ENCODE results near the gene HPGD.

- TF ChIP-seq, protein P1, sequence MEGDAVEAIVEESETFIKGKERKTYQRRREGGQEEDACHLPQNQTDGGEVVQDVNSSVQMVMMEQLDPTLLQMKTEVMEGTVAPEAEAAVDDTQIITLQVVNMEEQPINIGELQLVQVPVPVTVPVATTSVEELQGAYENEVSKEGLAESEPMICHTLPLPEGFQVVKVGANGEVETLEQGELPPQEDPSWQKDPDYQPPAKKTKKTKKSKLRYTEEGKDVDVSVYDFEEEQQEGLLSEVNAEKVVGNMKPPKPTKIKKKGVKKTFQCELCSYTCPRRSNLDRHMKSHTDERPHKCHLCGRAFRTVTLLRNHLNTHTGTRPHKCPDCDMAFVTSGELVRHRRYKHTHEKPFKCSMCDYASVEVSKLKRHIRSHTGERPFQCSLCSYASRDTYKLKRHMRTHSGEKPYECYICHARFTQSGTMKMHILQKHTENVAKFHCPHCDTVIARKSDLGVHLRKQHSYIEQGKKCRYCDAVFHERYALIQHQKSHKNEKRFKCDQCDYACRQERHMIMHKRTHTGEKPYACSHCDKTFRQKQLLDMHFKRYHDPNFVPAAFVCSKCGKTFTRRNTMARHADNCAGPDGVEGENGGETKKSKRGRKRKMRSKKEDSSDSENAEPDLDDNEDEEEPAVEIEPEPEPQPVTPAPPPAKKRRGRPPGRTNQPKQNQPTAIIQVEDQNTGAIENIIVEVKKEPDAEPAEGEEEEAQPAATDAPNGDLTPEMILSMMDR (IDR thresholded peaks at IDR 0.05), result no peak
- TF ChIP-seq POLR2A (IDR thresholded peaks at IDR 0.05) (no peak), POLR2AphosphoS5 (IDR thresholded peaks at IDR 0.05) (no peak)
Observed at GRCh38 chr4:174538876-174539250, 16.6 kb upstream of the HPGD start.
